Stimulated activated naive B cell treated with anti-CD40 and anti-IgM and Interleukin-4, amounts not matched to agents 10 μg/mL and 1 μg/mL and 100 μg/mL, for 72 hours (primary cell): Measurements from ENCODE around the gene RBMS3.

Source experiments
- ATAC-seq, 2 donors: fragments of 150-1000 bp; cut with Tn5 transposase; replicated peaks; 2 replicates each; pipeline ENCODE4 v1.10.0; 2021; ENCODE audit warnings: moderate library complexity in 1 of 2
- DNase-seq: peaks from one replicate; pipeline ENCODE4 v3.0.0; 2021
- H3K27ac Mint-ChIP-seq: one replicate; pipeline ENCODE4 v1.8.0; 2022; ENCODE audit warnings: mild to moderate bottlenecking, mixed read lengths
- H3K27me3 Mint-ChIP-seq, 2 donors: one replicate each; pipeline ENCODE4 v1.8.0; 2022; ENCODE audit warnings: mixed read lengths in 2 of 2
- H3K36me3 Mint-ChIP-seq, 2 donors: one replicate each; pipeline ENCODE4 v1.8.0; 2022; ENCODE audit warnings: mixed read lengths in 2 of 2, mild to moderate bottlenecking in 1 of 2
- H3K4me1 Mint-ChIP-seq, 2 donors: one replicate each; pipeline ENCODE4 v1.8.0; 2022; ENCODE audit warnings: mixed read lengths in 2 of 2, mild to moderate bottlenecking in 1 of 2
- H3K4me3 Mint-ChIP-seq, 2 donors: one replicate each; pipeline ENCODE4 v1.8.0; 2022; ENCODE audit warnings: mild to moderate bottlenecking in 2 of 2, mixed read lengths in 2 of 2, moderate library complexity in 1 of 2
- H3K9me3 Mint-ChIP-seq, 2 donors: one replicate each; pipeline ENCODE4 v1.8.0; 2022; ENCODE audit warnings: mixed read lengths in 2 of 2, mild to moderate bottlenecking in 1 of 2

The RBMS3 gene

GRCh38 chr3:29859726-29860270, 578.9 kb downstream of the RBMS3 start:
- H3K27me3 Mint-ChIP-seq, result peaks cover 5 to 6% of the 10 kb centered on the region in 2 donors
- no peaks in the 10 kb centered on the region for H3K4me1 Mint-ChIP-seq
- ATAC-seq, result no peak
- DNase-seq, result no peak
- no peak overlapping the region for H3K27ac Mint-ChIP-seq
- H3K9me3 Mint-ChIP-seq, result no peaks in the 10 kb centered on the region
- H3K4me3 Mint-ChIP-seq, result no peak overlapping the region
- H3K36me3 Mint-ChIP-seq, result no peaks in the 10 kb centered on the region

- H3K4me3 Mint-ChIP-seq, result no peak overlapping the region
- H3K4me1 Mint-ChIP-seq, result no peaks in the 10 kb centered on the region
- H3K9me3 Mint-ChIP-seq, result no peaks in the 10 kb centered on the region
- DNase-seq (no peak), ATAC-seq (no peak)
- no peaks in the 10 kb centered on the region for H3K36me3 Mint-ChIP-seq
- peaks cover 5 to 6% of the 10 kb centered on the region in 2 donors for H3K27me3 Mint-ChIP-seq
- no peak overlapping the region for H3K27ac Mint-ChIP-seq
Observed at GRCh38 chr3:29864809-29865208, 583.9 kb downstream of the RBMS3 start.

GRCh38 chr3:29868543-29869101, 587.8 kb downstream of the RBMS3 start:
- ATAC-seq (no peak), DNase-seq (no peak)
- Mint-ChIP-seq H3K27ac (no peak overlapping the region), H3K9me3 (peaks cover 0 to 3% of the 10 kb centered on the region in 2 donors), H3K27me3 (peaks cover 0 to 6% of the 10 kb centered on the region in 2 donors), H3K4me1 (no peaks in the 10 kb centered on the region), H3K4me3 (no peak overlapping the region), H3K36me3 (no peaks in the 10 kb centered on the region)

GRCh38 chr3:29870136-29870535, 589.3 kb downstream of the RBMS3 start:
- DNase-seq, result no peak
- Mint-ChIP-seq H3K4me1 (no peaks in the 10 kb centered on the region), H3K27me3 (peaks cover 0 to 6% of the 10 kb centered on the region in 2 donors), H3K27ac (no peak overlapping the region), H3K36me3 (no peaks in the 10 kb centered on the region), H3K4me3 (no peak overlapping the region), H3K9me3 (peaks cover 0 to 3% of the 10 kb centered on the region in 2 donors)
- no peak for ATAC-seq

- H3K4me1 Mint-ChIP-seq, result no peaks in the 10 kb centered on the region
- H3K27me3 Mint-ChIP-seq, result peaks cover 0 to 6% of the 10 kb centered on the region in 2 donors
Observed at GRCh38 chr3:29871087-29871486, 590.2 kb downstream of the RBMS3 start.

GRCh38 chr3:29880809-29881208, 599.9 kb downstream of the RBMS3 start:
- ATAC-seq, result no peak
- Mint-ChIP-seq H3K4me3 (no peak overlapping the region), H3K27ac (no peak overlapping the region), H3K27me3 (peaks cover 0 to 6% of the 10 kb centered on the region in 2 donors), H3K4me1 (no peaks in the 10 kb centered on the region), H3K9me3 (peaks cover 0 to 1% of the 10 kb centered on the region in 2 donors), H3K36me3 (no peaks in the 10 kb centered on the region)
- no peak for DNase-seq

More at GRCh38 chr3:29871087-29871486, 590.2 kb downstream of the RBMS3 start:
- H3K9me3 Mint-ChIP-seq, result peaks cover 0 to 3% of the 10 kb centered on the region in 2 donors
- no peaks in the 10 kb centered on the region for H3K36me3 Mint-ChIP-seq
- H3K27ac Mint-ChIP-seq, result no peak overlapping the region
- DNase-seq (no peak), ATAC-seq (no peak)
- no peak overlapping the region for H3K4me3 Mint-ChIP-seq

GRCh38 chr3:29887451-29887850, 606.6 kb downstream of the RBMS3 start:
- Mint-ChIP-seq H3K27ac (no peak overlapping the region), H3K4me3 (no peak overlapping the region), H3K27me3 (no peaks in the 10 kb centered on the region), H3K36me3 (no peaks in the 10 kb centered on the region), H3K9me3 (peaks cover 0 to 2% of the 10 kb centered on the region in 2 donors), H3K4me1 (no peaks in the 10 kb centered on the region)
- DNase-seq, result no peak
- ATAC-seq, result no peak

- DNase-seq, result no peak
- ATAC-seq, result no peak
- no peaks in the 10 kb centered on the region for H3K36me3 Mint-ChIP-seq
- no peak overlapping the region for H3K27ac Mint-ChIP-seq
- H3K9me3 Mint-ChIP-seq, result peaks cover 0 to 2% of the 10 kb centered on the region in 2 donors
- H3K27me3 Mint-ChIP-seq, result no peaks in the 10 kb centered on the region
- no peak overlapping the region for H3K4me3 Mint-ChIP-seq
- H3K4me1 Mint-ChIP-seq, result no peaks in the 10 kb centered on the region
Observed at GRCh38 chr3:29889215-29889614, 608.3 kb downstream of the RBMS3 start.

- DNase-seq, result no peak
- H3K27ac Mint-ChIP-seq, result no peak overlapping the region
- H3K9me3 Mint-ChIP-seq, result peaks cover 0 to 2% of the 10 kb centered on the region in 2 donors
- no peak overlapping the region for H3K4me3 Mint-ChIP-seq
- H3K36me3 Mint-ChIP-seq, result no peaks in the 10 kb centered on the region
- no peaks in the 10 kb centered on the region for H3K4me1 Mint-ChIP-seq
- no peaks in the 10 kb centered on the region for H3K27me3 Mint-ChIP-seq
- no peak for ATAC-seq
Observed at GRCh38 chr3:29890801-29891200, 609.9 kb downstream of the RBMS3 start.

- no peak for DNase-seq
Observed at GRCh38 chr3:29892976-29893554, 612.2 kb downstream of the RBMS3 start.

GRCh38 chr3:29896856-29897255, 616.0 kb downstream of the RBMS3 start:
- no peak for ATAC-seq
- H3K36me3 Mint-ChIP-seq, result no peaks in the 10 kb centered on the region
- no peak overlapping the region for H3K4me3 Mint-ChIP-seq
- DNase-seq, result no peak
- H3K9me3 Mint-ChIP-seq, result no peaks in the 10 kb centered on the region
- no peaks in the 10 kb centered on the region for H3K4me1 Mint-ChIP-seq
- peaks cover 0 to 11% of the 10 kb centered on the region in 2 donors for H3K27me3 Mint-ChIP-seq
- no peak overlapping the region for H3K27ac Mint-ChIP-seq

More at GRCh38 chr3:29892976-29893554, 612.2 kb downstream of the RBMS3 start:
- Mint-ChIP-seq H3K4me3 (no peak overlapping the region), H3K36me3 (no peaks in the 10 kb centered on the region), H3K9me3 (peaks cover 0 to 2% of the 10 kb centered on the region in 2 donors), H3K27me3 (peaks cover 0 to 3% of the 10 kb centered on the region in 2 donors), H3K27ac (no peak overlapping the region), H3K4me1 (no peaks in the 10 kb centered on the region)
- ATAC-seq, result no peak

GRCh38 chr3:29898171-29898965, 617.5 kb downstream of the RBMS3 start:
- Mint-ChIP-seq H3K4me1 (no peaks in the 10 kb centered on the region), H3K27ac (no peak overlapping the region), H3K9me3 (no peaks in the 10 kb centered on the region), H3K4me3 (no peak overlapping the region), H3K27me3 (peaks cover 0 to 11% of the 10 kb centered on the region in 2 donors), H3K36me3 (no peaks in the 10 kb centered on the region)
- DNase-seq (no peak), ATAC-seq (no peak)

- ATAC-seq (no peak), DNase-seq (no peak)
- Mint-ChIP-seq H3K36me3 (no peaks in the 10 kb centered on the region), H3K27me3 (peaks cover 0 to 11% of the 10 kb centered on the region in 2 donors), H3K4me3 (no peak overlapping the region), H3K27ac (no peak overlapping the region), H3K9me3 (no peaks in the 10 kb centered on the region), H3K4me1 (no peaks in the 10 kb centered on the region)
Observed at GRCh38 chr3:29899021-29899420, 618.1 kb downstream of the RBMS3 start.

- no peaks in the 10 kb centered on the region for H3K36me3 Mint-ChIP-seq
- no peak overlapping the region for H3K27ac Mint-ChIP-seq
- ATAC-seq, result no peak
- DNase-seq, result no peak
- H3K27me3 Mint-ChIP-seq, result peaks cover 0 to 11% of the 10 kb centered on the region in 2 donors
- H3K4me3 Mint-ChIP-seq, result no peak overlapping the region
- no peaks in the 10 kb centered on the region for H3K4me1 Mint-ChIP-seq
- no peaks in the 10 kb centered on the region for H3K9me3 Mint-ChIP-seq
Observed at GRCh38 chr3:29901097-29901496, 620.2 kb downstream of the RBMS3 start.
